ENCODE data around the gene OR1F1. TPM values are rescaled to one million over a fixed set of nuclear protein-coding genes. Genes with fewer than 3 reads are reported as not detected.

OR1F1 gene
- total RNA-seq, 2 donors from 2014 or later = not detected

DNA sequence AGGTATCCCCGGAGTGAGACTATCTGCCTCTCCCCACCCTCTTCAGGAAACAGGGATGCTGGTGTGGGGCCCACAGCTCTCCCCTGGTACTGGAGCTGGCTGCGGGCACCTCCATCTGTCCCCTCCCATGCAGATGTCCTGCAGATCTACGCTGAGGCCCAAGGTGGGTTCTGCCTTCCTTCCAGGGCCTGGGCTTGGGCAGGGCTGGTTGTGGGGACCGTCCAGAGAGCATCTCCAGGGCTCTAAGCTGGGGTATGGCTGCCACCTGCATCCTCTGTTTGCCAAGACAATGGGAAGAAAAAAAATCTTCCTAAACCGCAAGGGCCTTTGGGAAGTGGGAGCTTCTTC is 40.3 kb upstream of the OR1F1 start:
- Histone ChIP-seq H3K4me3 (no peak overlapping the region), H3K9me3 (no peaks in the 10 kb centered on the region), H3K27me3 (no peaks in the 10 kb centered on the region), H3K36me3 (replicated peaks in 1 of 2; ENCODE audit: insufficient read depth in 1 of 2, low read depth in 2 of 2) (peaks cover 0 to 2% of the 10 kb centered on the region in 2 donors), H3K27ac (no peak overlapping the region), H3K4me1 (peaks cover 28% of the 10 kb centered on the region)
- intact Hi-C loops (cut with DNase I) = no loop called here
- DNase-seq (no peak), ATAC-seq (no peak)
- WGBS, 2 donors = 88 to 100% methylated on average over 2 to 5 of the region's 5 CpGs
- TF ChIP-seq POLR2A (IDR thresholded peaks at IDR 0.05) = no peak
- TF ChIP-seq, protein P1, sequence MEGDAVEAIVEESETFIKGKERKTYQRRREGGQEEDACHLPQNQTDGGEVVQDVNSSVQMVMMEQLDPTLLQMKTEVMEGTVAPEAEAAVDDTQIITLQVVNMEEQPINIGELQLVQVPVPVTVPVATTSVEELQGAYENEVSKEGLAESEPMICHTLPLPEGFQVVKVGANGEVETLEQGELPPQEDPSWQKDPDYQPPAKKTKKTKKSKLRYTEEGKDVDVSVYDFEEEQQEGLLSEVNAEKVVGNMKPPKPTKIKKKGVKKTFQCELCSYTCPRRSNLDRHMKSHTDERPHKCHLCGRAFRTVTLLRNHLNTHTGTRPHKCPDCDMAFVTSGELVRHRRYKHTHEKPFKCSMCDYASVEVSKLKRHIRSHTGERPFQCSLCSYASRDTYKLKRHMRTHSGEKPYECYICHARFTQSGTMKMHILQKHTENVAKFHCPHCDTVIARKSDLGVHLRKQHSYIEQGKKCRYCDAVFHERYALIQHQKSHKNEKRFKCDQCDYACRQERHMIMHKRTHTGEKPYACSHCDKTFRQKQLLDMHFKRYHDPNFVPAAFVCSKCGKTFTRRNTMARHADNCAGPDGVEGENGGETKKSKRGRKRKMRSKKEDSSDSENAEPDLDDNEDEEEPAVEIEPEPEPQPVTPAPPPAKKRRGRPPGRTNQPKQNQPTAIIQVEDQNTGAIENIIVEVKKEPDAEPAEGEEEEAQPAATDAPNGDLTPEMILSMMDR (IDR thresholded peaks at IDR 0.05) = no peak

DNA sequence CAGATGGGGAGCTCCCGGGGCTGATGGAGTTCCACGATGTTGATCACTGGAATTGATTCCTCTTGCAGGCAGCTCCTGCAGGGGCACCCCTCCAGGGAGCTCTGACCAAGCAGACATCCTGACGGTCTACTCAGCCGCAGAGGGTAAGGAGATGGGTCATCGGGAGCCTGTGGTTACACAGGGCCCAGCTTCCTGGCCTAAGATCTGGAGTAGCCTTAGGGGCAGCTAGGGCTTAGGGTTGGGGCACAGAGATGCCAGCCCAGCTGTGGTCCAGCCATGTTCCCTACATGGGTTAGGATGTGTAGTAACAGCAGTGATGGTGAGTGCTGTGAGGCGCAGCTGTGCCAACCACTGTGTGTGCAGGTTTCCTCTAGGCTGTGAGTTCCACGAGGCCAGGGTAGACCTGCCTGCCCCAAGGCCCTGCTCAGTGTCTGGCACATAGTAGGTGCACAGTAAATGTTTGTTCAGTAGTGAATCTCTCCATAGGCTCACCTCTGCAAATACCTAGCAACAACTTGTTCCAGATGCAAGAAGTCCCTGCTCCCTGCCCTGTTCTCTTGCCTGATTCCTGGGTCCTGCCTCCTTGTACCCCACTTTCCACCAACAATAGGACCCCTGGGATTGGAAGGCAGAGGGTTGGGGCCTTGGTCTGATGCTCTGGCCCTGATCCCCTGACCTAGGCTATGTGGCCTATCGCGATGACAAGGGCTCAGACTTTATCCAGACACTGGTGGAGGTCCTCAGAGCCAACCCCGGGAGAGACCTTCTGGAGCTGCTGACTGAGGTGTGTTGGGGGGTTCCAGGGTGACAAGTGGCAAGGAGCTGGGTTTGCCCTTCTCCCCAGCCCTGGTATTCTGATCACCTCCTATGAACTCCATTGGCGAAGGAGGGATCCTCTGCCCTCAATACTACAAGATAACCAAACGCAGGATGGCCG is 39.5 kb upstream of the OR1F1 start:
- no peak for TF ChIP-seq POLR2A (IDR thresholded peaks at IDR 0.05)
- TF ChIP-seq, protein P1 (IDR thresholded peaks at IDR 0.05) = no peak
- intact Hi-C loops (cut with DNase I) = no loop called here
- H3K27me3 ChIP-seq = no peaks in the 10 kb centered on the region
- 78 to 92% methylated on average over 7 to 13 of the region's 13 CpGs for WGBS, 2 donors
- no peak overlapping the region for H3K4me3 ChIP-seq
- H3K27ac ChIP-seq = no peak overlapping the region
- no peaks in the 10 kb centered on the region for H3K36me3 ChIP-seq (replicated peaks in 1 of 2; ENCODE audit: insufficient read depth in 1 of 2, low read depth in 2 of 2)
- H3K4me1 ChIP-seq = peaks cover 28% of the 10 kb centered on the region
- no peaks in the 10 kb centered on the region for H3K9me3 ChIP-seq
- DNase-seq (no peak), ATAC-seq (no peak)

DNA sequence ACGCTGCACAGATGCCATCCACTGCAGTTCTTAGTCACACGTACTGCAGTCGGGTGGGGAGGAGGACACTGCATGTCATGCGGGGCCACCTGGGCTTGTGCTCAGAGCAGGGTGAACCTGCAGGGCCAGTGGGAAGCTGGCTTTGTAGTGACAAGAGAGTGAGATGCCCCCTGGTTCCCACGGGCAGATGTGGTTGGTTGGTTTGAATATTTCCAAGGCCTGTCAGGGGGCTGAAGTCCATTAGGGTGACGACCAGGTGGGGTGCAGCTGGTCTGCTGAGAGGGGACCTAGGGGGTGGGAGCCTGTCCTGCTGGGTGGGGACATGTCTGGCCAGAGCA is 38.8 kb upstream of the OR1F1 start:
- Histone ChIP-seq H3K36me3 (replicated peaks in 1 of 2; ENCODE audit: insufficient read depth in 1 of 2, low read depth in 2 of 2) (no peaks in the 10 kb centered on the region), H3K4me1 (peaks cover 28% of the 10 kb centered on the region), H3K27me3 (no peaks in the 10 kb centered on the region), H3K9me3 (no peaks in the 10 kb centered on the region), H3K4me3 (no peak overlapping the region), H3K27ac (peak overlapping the region in 3 of 4 donors; percentile 79 to 94 (median 86))
- TF ChIP-seq POLR2A (IDR thresholded peaks at IDR 0.05) = no peak
- TF ChIP-seq, protein P1 (IDR thresholded peaks at IDR 0.05) = no peak
- intact Hi-C loops (cut with DNase I) = no loop called here
- ATAC-seq = no peak
- 89% methylated on average over 6 of the region's 6 CpGs; no CpG with 5 or more reads in 1 of the 2 donors for WGBS, 2 donors
- no peak for DNase-seq

DNA sequence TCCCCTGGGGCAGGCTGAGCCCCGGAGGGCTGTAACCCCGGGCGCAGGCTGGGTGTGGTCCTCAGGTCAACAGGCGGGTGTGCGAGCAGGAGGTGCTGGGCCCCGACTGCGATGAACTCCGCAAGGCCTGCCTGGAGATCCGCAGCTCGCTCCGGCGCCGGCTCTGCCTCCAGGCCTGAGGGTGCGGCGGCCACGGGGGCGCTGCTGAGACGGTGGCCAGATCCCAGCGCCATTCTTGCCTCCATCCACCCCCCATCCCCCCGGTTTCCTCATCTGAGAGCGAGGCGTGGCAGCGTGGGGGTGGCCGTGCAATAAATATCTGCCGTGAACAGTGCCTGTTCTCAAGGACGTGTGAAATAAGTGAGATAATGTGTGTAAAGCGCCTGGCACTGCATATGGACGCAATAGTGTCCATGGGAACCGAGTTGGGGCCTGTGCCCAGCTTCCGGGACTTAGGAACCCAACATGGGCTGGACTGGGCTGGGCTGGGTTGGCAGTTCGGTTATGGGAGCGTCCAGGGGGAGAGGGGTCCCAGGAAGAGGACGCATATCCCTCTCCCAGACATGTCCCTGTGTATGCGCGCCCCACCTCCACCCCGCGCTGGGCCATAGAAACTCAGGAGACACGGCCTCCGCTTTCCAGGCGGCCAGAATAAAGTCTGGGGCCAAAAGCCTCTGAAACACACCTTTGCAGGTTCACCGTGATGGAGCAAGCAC is 38.2 kb upstream of the OR1F1 start:
- Histone ChIP-seq H3K27ac (peak overlapping the region; percentile 60 to 94 (median 82)), H3K4me1 (peaks cover 28% of the 10 kb centered on the region), H3K4me3 (peak overlapping the region; percentile 14 to 55), H3K27me3 (no peaks in the 10 kb centered on the region), H3K9me3 (no peaks in the 10 kb centered on the region), H3K36me3 (replicated peaks in 1 of 2; ENCODE audit: insufficient read depth in 1 of 2, low read depth in 2 of 2) (no peaks in the 10 kb centered on the region)
- peak in 2 of 3 donors; percentile 8 to 31 for TF ChIP-seq POLR2A (IDR thresholded peaks at IDR 0.05)
- TF ChIP-seq, protein P1 (IDR thresholded peaks at IDR 0.05) = peak in 6 of 7 experiments; percentile 9 to 51 (median 32)
- DNase-seq (peak; percentile 68 to 81 (median 72)), ATAC-seq (peak; percentile 33)
- intact Hi-C loops (cut with DNase I) = no loop called here
- 6 to 13% methylated on average over 10 to 36 of the region's 41 CpGs for WGBS, 2 donors
